Islet precursor cell (in vitro differentiated cells): Measurements from ENCODE around the gene CDA.
A peak's percentile ranks its signal among the peaks of the same experiment; 100 is the strongest.

Experiments used
- DNase-seq: peaks from one replicate; pipeline ENCODE4 v3.0.0-alpha.2; 2018

Gene CDA

GRCh38 chr1:20658166-20658915 lies 69.4 kb downstream of the CDA start:
- no peak for DNase-seq

- DNase-seq, result no peak
These were observed 71.5 kb downstream of the CDA start for GRCh38 chr1:20660363-20660762.

GRCh38 chr1:20660847-20661206 lies 71.9 kb downstream of the CDA start:
- no peak for DNase-seq

GRCh38 chr1:20661207-20662109 lies 72.6 kb downstream of the CDA start, which contains the start of gene DDOST:
TSS of gene DDOST (minus strand) at chr1:20661369. CDS start at chr1:20661350, 19 bp downstream.
- DNase-seq, result peak; percentile 99

- no peak for DNase-seq
These were observed 73.2 kb downstream of the CDA start for GRCh38 chr1:20662110-20662475.

- DNase-seq, result no peak
These were observed 74.5 kb downstream of the CDA start for GRCh38 chr1:20663365-20663764.

GRCh38 chr1:20663969-20664715 lies 75.2 kb downstream of the CDA start:
- DNase-seq, result no peak

- DNase-seq, result no peak
These were observed 76.8 kb downstream of the CDA start for GRCh38 chr1:20665726-20666125.

GRCh38 chr1:20666146-20666545 lies 77.2 kb downstream of the CDA start:
- DNase-seq, result no peak

GRCh38 chr1:20666804-20667203 lies 77.9 kb downstream of the CDA start:
- DNase-seq, result peak; percentile 54
